Left ventricle myocardium inferior (tissue), 1 donor: Measurements from ENCODE around the gene AKAP13. TPM values are rescaled to one million over a fixed set of nuclear protein-coding genes. Genes with fewer than 3 reads are reported as not detected.
"Not testable (repeated sequence)": the region's sequence is repeated elsewhere in the genome, so short reads cannot be mapped to it uniquely, and the experiment has no call there.

Source experiments
- DNase-seq: peaks from one replicate; pipeline ENCODE4 v3.0.0-alpha.2; 2020
- H3K27ac ChIP-seq: fragments of 200-600 bp; replicated peaks from 2 replicates; pipeline ENCODE4 v1.8.0; 2021
- H3K27me3 ChIP-seq: fragments of 200-600 bp; 2 replicates; pipeline ENCODE4 v1.8.0; 2021; ENCODE audit warnings: low read depth
- H3K36me3 ChIP-seq: fragments of 200-600 bp; 2 replicates; pipeline ENCODE4 v1.8.0; 2021
- H3K4me1 ChIP-seq: fragments of 200-600 bp; 2 replicates; pipeline ENCODE4 v1.8.0; 2021
- H3K4me3 ChIP-seq: fragments of 200-600 bp; 2 replicates; pipeline ENCODE4 v1.8.0; 2021; ENCODE audit warnings: mild to moderate bottlenecking, moderate library complexity
- H3K9me3 ChIP-seq: fragments of 200-600 bp; replicated peaks from 2 replicates; pipeline ENCODE4 v1.8.0; 2021
- CTCF ChIP-seq: fragments of 200-600 bp; IDR thresholded peaks from 2 replicates; pipeline ENCODE4 v1.8.0; 2021; ENCODE audit warnings: antibody characterized with exemption, mild to moderate bottlenecking, borderline replicate concordance
- intact Hi-C: fragments of 100-400 bp; cut with micrococcal nuclease; formaldehyde crosslinking; loops from one replicate; pipeline ENCODE4 v1.11.0; 2022
- total RNA-seq: library from RNA; stranded (reverse); fragmentation: NEBNext Ultra II Directional; extraction: Animal tissue kit (Norgen Biotek cat#: 25700); gene quantifications from one replicate; pipeline ENCODE4 v1.2.1, GENCODE V29; 2021
- donor health status: DM: no; HTN: yes; CAD: no; lungs with severe emphysema.

Gene AKAP13
- total RNA-seq, 1 donor from 2014 or later: 331 TPM

GRCh38 chr15:85792912-85793590 is 412.6 kb downstream of the AKAP13 start:
- intact Hi-C loops: no loop called here
- TF ChIP-seq CTCF: no peak
- no peaks in the 10 kb centered on the region for H3K9me3 ChIP-seq
- no peaks in the 10 kb centered on the region for H3K36me3 ChIP-seq
- DNase-seq: no peak
- H3K27ac ChIP-seq: no peak overlapping the region
- H3K4me3 ChIP-seq: peak overlapping the region; percentile 91
- H3K27me3 ChIP-seq: no peaks in the 10 kb centered on the region
- H3K4me1 ChIP-seq: peaks cover 32% of the 10 kb centered on the region

- Histone ChIP-seq H3K36me3 (no peaks in the 10 kb centered on the region), H3K4me3 (peak overlapping the region; percentile 91), H3K27ac (peak overlapping the region; percentile 91), H3K9me3 (no peaks in the 10 kb centered on the region), H3K27me3 (no peaks in the 10 kb centered on the region), H3K4me1 (peaks cover 32% of the 10 kb centered on the region)
- intact Hi-C loops: no loop called here
- no peak for DNase-seq
- TF ChIP-seq CTCF: no peak
These were observed 413.5 kb downstream of the AKAP13 start for GRCh38 chr15:85793641-85794597.

- Histone ChIP-seq H3K36me3 (no peaks in the 10 kb centered on the region), H3K9me3 (no peaks in the 10 kb centered on the region), H3K27me3 (no peaks in the 10 kb centered on the region), H3K4me1 (peaks cover 32% of the 10 kb centered on the region), H3K4me3 (peak within 1 kb of the TSS; percentile 91), H3K27ac (peak within 1 kb of the TSS; percentile 91)
- DNase-seq: peak; percentile 95
- no peak for TF ChIP-seq CTCF
- intact Hi-C loops: no loop called here
These were observed 414.4 kb downstream of the AKAP13 start, which contains the start of gene KLHL25 for GRCh38 chr15:85794598-85795336. KLHL25 (minus strand) TSS chr15:85794925; CDS start chr15:85769810, 25,115 bp downstream.

GRCh38 chr15:85795337-85796305 is 415.2 kb downstream of the AKAP13 start:
- Histone ChIP-seq H3K27ac (peak overlapping the region; percentile 39), H3K4me1 (peaks cover 39% of the 10 kb centered on the region), H3K36me3 (no peaks in the 10 kb centered on the region), H3K9me3 (no peaks in the 10 kb centered on the region), H3K4me3 (peak overlapping the region; percentile 91), H3K27me3 (no peaks in the 10 kb centered on the region)
- TF ChIP-seq CTCF: no peak
- intact Hi-C loops: no loop called here
- no peak for DNase-seq

- H3K27ac ChIP-seq, H3K4me3 ChIP-seq, H3K27me3 ChIP-seq, intact Hi-C loops, H3K9me3 ChIP-seq, DNase-seq, H3K36me3 ChIP-seq: not testable (repeated sequence)
- peaks cover 42% of the 10 kb centered on the region for H3K4me1 ChIP-seq
These were observed 416.0 kb downstream of the AKAP13 start for GRCh38 chr15:85796371-85796770.
